ENCODE data around the gene PRC1. TPM values are rescaled to one million over a fixed set of nuclear protein-coding genes. Genes with fewer than 3 reads are reported as not detected.

Gene PRC1
- total and polyA plus RNA-seq, 8 donors, result 3.9 to 12.7 (median 5.0) TPM

DNA sequence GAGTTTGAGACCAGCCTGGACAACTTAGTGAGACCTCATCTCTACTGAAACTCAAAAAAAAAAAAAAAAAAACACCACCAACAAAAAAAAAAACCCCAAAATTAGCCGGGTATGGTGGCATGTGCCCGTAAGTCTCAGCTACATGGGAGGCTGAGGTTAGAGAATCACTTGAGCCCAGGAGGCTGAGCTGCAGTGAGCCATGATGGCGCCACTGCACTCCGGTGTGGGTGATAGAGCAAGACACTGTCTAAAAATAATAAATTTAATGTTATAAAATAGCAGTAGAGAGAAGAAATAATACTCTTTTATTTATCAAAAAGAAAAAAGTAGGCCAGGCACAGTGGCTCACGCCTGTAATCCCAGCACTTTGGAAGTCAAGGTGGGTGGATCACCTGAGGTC lies 22.2 kb downstream of the PRC1 start:
- WGBS, 2 donors, result 94 to 97% methylated on average over 5 of the region's 5 CpGs
- Histone ChIP-seq H3K27me3 (no peaks in the 10 kb centered on the region), H3K4me1 (no peaks in the 10 kb centered on the region), H3K9me3 (no peaks in the 10 kb centered on the region), H3K36me3 (peaks cover 0 to 8% (median 0%) of the 10 kb centered on the region in 3 donors), H3K27ac (no peak overlapping the region), H3K4me3 (no peak overlapping the region)
- intact Hi-C loops (cut with DNase I), result no loop called here
- DNase-seq (no peak), FAIRE-seq (no peak), ATAC-seq (no peak)
- TF ChIP-seq, protein P1, sequence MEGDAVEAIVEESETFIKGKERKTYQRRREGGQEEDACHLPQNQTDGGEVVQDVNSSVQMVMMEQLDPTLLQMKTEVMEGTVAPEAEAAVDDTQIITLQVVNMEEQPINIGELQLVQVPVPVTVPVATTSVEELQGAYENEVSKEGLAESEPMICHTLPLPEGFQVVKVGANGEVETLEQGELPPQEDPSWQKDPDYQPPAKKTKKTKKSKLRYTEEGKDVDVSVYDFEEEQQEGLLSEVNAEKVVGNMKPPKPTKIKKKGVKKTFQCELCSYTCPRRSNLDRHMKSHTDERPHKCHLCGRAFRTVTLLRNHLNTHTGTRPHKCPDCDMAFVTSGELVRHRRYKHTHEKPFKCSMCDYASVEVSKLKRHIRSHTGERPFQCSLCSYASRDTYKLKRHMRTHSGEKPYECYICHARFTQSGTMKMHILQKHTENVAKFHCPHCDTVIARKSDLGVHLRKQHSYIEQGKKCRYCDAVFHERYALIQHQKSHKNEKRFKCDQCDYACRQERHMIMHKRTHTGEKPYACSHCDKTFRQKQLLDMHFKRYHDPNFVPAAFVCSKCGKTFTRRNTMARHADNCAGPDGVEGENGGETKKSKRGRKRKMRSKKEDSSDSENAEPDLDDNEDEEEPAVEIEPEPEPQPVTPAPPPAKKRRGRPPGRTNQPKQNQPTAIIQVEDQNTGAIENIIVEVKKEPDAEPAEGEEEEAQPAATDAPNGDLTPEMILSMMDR (IDR thresholded peaks at IDR 0.05), result no peak

DNA sequence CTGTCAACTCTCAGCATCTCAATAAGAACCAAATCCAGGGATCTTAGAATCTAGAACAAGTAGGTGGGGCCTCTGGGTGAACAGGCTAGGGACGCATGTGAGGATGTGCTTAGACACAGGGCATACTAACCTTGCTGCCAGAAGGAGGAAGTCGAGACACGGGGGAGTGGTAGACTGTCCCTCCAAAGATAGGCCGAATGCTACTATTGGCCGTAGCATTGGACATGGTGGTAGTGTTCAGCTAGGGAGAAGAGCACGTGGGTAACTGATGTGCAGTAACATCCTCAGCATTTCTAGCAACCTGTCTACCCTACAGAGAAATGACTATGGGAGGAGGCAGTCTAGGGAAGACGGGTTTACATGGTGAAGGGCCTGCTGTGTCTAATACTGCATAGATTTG lies 24.1 kb downstream of the PRC1 start:
- no peak overlapping the region for H3K27ac ChIP-seq
- no peaks in the 10 kb centered on the region for H3K4me1 ChIP-seq
- intact Hi-C loops (cut with DNase I), result no loop called here
- ATAC-seq, result no peak
- FAIRE-seq, result no peak
- WGBS, 2 donors, result 88 to 93% methylated on average over 7 of the region's 7 CpGs
- no peak for DNase-seq
- no peak overlapping the region for H3K4me3 ChIP-seq
- H3K36me3 ChIP-seq, result peaks cover 0 to 18% (median 0%) of the 10 kb centered on the region in 3 donors
- H3K27me3 ChIP-seq, result no peaks in the 10 kb centered on the region
- TF ChIP-seq, protein P1 (IDR thresholded peaks at IDR 0.05), result no peak
- no peaks in the 10 kb centered on the region for H3K9me3 ChIP-seq

- H3K4me1 ChIP-seq, result no peaks in the 10 kb centered on the region
- WGBS, 2 donors, result 96 to 100% methylated on average over 1 of the region's 1 CpG
- H3K4me3 ChIP-seq, result no peak overlapping the region
- H3K9me3 ChIP-seq, result no peaks in the 10 kb centered on the region
- no peak for DNase-seq
- ATAC-seq, result no peak
- no peak overlapping the region for H3K27ac ChIP-seq
- no peaks in the 10 kb centered on the region for H3K27me3 ChIP-seq
- peaks cover 0 to 18% (median 0%) of the 10 kb centered on the region in 3 donors for H3K36me3 ChIP-seq
- no peak for FAIRE-seq
- TF ChIP-seq, protein P1 (IDR thresholded peaks at IDR 0.05), result no peak
- intact Hi-C loops (cut with DNase I), result no loop called here
Observed at GRCh38 chr15:90968434-90968833, 25.9 kb downstream of the PRC1 start.

- 84 to 99% methylated on average over 5 of the region's 5 CpGs for WGBS, 2 donors
Observed at GRCh38 chr15:90967206-90967605, 27.1 kb downstream of the PRC1 start.

GRCh38 chr15:90966262-90966661 lies 28.1 kb downstream of the PRC1 start:
- Histone ChIP-seq H3K4me1 (no peaks in the 10 kb centered on the region), H3K36me3 (peaks cover 0 to 24% (median 12%) of the 10 kb centered on the region in 3 donors), H3K27ac (no peak overlapping the region), H3K4me3 (no peak overlapping the region), H3K27me3 (no peaks in the 10 kb centered on the region), H3K9me3 (no peaks in the 10 kb centered on the region)
- ATAC-seq (no peak), FAIRE-seq (no peak), DNase-seq (no peak)
- intact Hi-C loops (cut with DNase I), result no loop called here
- TF ChIP-seq, protein P1 (IDR thresholded peaks at IDR 0.05), result no peak
- WGBS, 2 donors, result 89 to 92% methylated on average over 9 of the region's 9 CpGs

More at GRCh38 chr15:90967206-90967605, 27.1 kb downstream of the PRC1 start:
- peaks cover 0 to 21% (median 4%) of the 10 kb centered on the region in 3 donors for H3K36me3 ChIP-seq
- DNase-seq (no peak), ATAC-seq (no peak), FAIRE-seq (no peak)
- H3K9me3 ChIP-seq, result no peaks in the 10 kb centered on the region
- intact Hi-C loops (cut with DNase I), result no loop called here
- H3K4me3 ChIP-seq, result no peak overlapping the region
- H3K4me1 ChIP-seq, result no peaks in the 10 kb centered on the region
- H3K27ac ChIP-seq, result no peak overlapping the region
- TF ChIP-seq, protein P1 (IDR thresholded peaks at IDR 0.05), result no peak
- no peaks in the 10 kb centered on the region for H3K27me3 ChIP-seq
